Ovary (tissue), 3 donors: ENCODE results near the gene CCDC120.

Experiments used
- CTCF ChIP-seq, 3 donors: fragments of 450-650 bp in 2 of 3; fragments of 200-600 bp in 1 of 3; IDR thresholded peaks; one replicate each; pipeline versions ENCODE4 v1.5.1 to v1.8.0; 2016 to 2022; ENCODE audit warnings: antibody characterized with exemption in 3 of 3, mild to moderate bottlenecking in 1 of 3
- EP300 ChIP-seq: sonication (generic); formaldehyde crosslinking; IDR thresholded peaks from one replicate; pipeline ENCODE4 v1.6.1; 2017; ENCODE audit warnings: antibody characterized with exemption
- POLR2A ChIP-seq: fragments of 450-650 bp; IDR thresholded peaks from one replicate; pipeline ENCODE4 v1.6.1; 2017; ENCODE audit warnings: antibody characterized with exemption, mild to moderate bottlenecking, moderate library complexity
- donor health status: DM: no; HTN: no; CAD: no.

- TF ChIP-seq CTCF (IDR thresholded peaks at IDR 0.05): no peak
- no peak for TF ChIP-seq POLR2A
- TF ChIP-seq EP300: no peak
Observed at GRCh38 chrX:49069038-49069437, 10.2 kb downstream of the CCDC120 start.
